Common myeloid progenitor, CD34-positive (primary cell): ENCODE data around the gene MSANTD2.
A peak's percentile ranks its signal among the peaks of the same experiment; 100 is the strongest.

ENCODE experiments used
- CTCF ChIA-PET: fragments of 350-600 bp; sonication (Branson Sonifier 250); formaldehyde crosslinking; loops from one replicate; lab custom pipeline; 2021; ENCODE audit warnings: antibody characterized with exemption; lab: Charles Lee
- POLR2A ChIA-PET: fragments of 350-600 bp; sonication (Branson Sonifier 250); formaldehyde crosslinking; loops from one replicate; lab custom pipeline; 2021; ENCODE audit warnings: antibody characterized with exemption; lab: Charles Lee
- DNase-seq, 3 donors: peaks; one replicate each; pipeline versions ENCODE4 v3.0.0 to v3.0.0-alpha.2; 2013
- H3K27ac ChIP-seq, 2 experiments: 1 replicate in 1 of 2; 2 replicates in 1 of 2; pipeline ENCODE4 v1.7.0; 2013; ENCODE audit warnings: inconsistent platforms in 2 of 2, low read length in 2 of 2, mild to moderate bottlenecking in 2 of 2, low read depth in 1 of 2, moderate library complexity in 1 of 2; ENCODE audit not compliant: severe bottlenecking in 2 of 2, insufficient read depth in 1 of 2, poor library complexity in 1 of 2
- H3K27me3 ChIP-seq, 5 experiments: replicated peaks in 2 of 5; 1 replicate in 3 of 5; 2 replicates in 2 of 5; pipeline versions ENCODE4 v1.6.1 to v1.7.0; 2013; ENCODE audit warnings: low read length in 4 of 5, mild to moderate bottlenecking in 2 of 5, moderate library complexity in 2 of 5, inconsistent platforms in 1 of 5; ENCODE audit not compliant: insufficient read depth in 5 of 5, control insufficient read depth in 4 of 5
- H3K36me3 ChIP-seq, 4 experiments: 1 replicate in 2 of 4; 2 replicates in 2 of 4; pipeline versions ENCODE4 v1.6.1 to v1.7.0; 2013; ENCODE audit warnings: low read length in 3 of 4, control low read depth in 1 of 4, mild to moderate bottlenecking in 1 of 4; ENCODE audit not compliant: control insufficient read depth in 4 of 4, insufficient read depth in 4 of 4
- H3K4me1 ChIP-seq, 4 experiments: 1 replicate in 3 of 4; 2 replicates in 1 of 4; pipeline versions ENCODE4 v1.6.1 to v1.7.1; 2013; ENCODE audit warnings: low read length in 3 of 4, mild to moderate bottlenecking in 3 of 4, control low read depth in 1 of 4, inconsistent platforms in 1 of 4, moderate library complexity in 1 of 4; ENCODE audit not compliant: control insufficient read depth in 4 of 4, insufficient read depth in 4 of 4; ENCODE audit errors: control extremely low read depth in 1 of 4
- H3K4me3 ChIP-seq, 7 experiments: 1 replicate in 4 of 7; 2 replicates in 3 of 7; pipeline versions ENCODE4 v1.5.1 to v1.7.0; 2013; ENCODE audit warnings: mild to moderate bottlenecking in 7 of 7, low read length in 6 of 7, moderate library complexity in 6 of 7, inconsistent platforms in 2 of 7, low read depth in 2 of 7, control low read depth in 1 of 7; ENCODE audit not compliant: insufficient read depth in 4 of 7, control insufficient read depth in 1 of 7; ENCODE audit errors: extremely low read depth in 1 of 7
- H3K9me3 ChIP-seq, 5 experiments: 1 replicate in 4 of 5; 2 replicates in 1 of 5; pipeline versions ENCODE4 v1.6.1 to v1.7.1; 2013; ENCODE audit warnings: low read length in 4 of 5, mild to moderate bottlenecking in 2 of 5, inconsistent platforms in 1 of 5, low read depth in 1 of 5, moderate library complexity in 1 of 5; ENCODE audit not compliant: control insufficient read depth in 4 of 5, insufficient read depth in 2 of 5; ENCODE audit errors: control extremely low read depth in 1 of 5
- whole genome bisulfite sequencing: methylation state at CpG from one replicate; pipeline ENCODE4 v1.1.5; 2013; ENCODE audit not compliant: insufficient coverage; 5-methylcytosine and 5-hydroxymethylcytosine counted together

Gene MSANTD2

DNA sequence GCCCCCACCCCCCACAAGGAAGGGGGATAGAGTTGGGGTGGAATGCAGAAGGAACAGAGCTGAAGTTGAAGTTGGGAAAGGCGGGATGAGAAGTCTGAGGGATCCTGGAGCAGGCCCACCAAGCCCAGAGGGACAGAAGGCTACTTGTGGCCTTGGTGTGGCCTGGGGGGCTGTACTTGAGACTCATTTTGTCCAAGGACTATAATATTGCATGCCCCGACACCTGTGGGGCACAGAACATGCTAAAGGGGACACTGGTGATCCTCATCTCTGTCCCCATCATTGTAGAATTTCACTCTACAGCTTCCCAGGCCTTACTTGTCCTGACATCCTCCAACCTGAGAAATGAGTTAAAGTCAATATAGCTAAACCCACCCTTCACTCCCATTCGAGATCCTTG, 39.4 kb downstream of the MSANTD2 start:
- H3K4me1 ChIP-seq: peaks cover 1 to 61% (median 56%) of the 10 kb centered on the region in 4 experiments
- WGBS: 87% methylated on average over 2 of the region's 3 CpGs
- H3K36me3 ChIP-seq: no peaks in the 10 kb centered on the region
- H3K27me3 ChIP-seq: no peaks in the 10 kb centered on the region
- ChIA-PET CTCF (interaction anchor here (1.1 to 14.9 kb wide), 13 partner anchors 7 to 121 kb away, joined by 3 to 205 read pairs (median 4); partner anchors contain the start of genes NRGN, SIAE, SPA17 and VSIG2), POLR2A (interaction anchor here (1.1 kb wide), 1 partner anchor 43 kb away, joined by 3 read pairs; no protein-coding TSS in a partner anchor)
- H3K9me3 ChIP-seq: no peaks in the 10 kb centered on the region
- no peak overlapping the region for H3K27ac ChIP-seq
- H3K4me3 ChIP-seq: peak overlapping the region in 6 of 7 experiments; percentile 3 to 87 (median 70)
- no peak for DNase-seq

DNA sequence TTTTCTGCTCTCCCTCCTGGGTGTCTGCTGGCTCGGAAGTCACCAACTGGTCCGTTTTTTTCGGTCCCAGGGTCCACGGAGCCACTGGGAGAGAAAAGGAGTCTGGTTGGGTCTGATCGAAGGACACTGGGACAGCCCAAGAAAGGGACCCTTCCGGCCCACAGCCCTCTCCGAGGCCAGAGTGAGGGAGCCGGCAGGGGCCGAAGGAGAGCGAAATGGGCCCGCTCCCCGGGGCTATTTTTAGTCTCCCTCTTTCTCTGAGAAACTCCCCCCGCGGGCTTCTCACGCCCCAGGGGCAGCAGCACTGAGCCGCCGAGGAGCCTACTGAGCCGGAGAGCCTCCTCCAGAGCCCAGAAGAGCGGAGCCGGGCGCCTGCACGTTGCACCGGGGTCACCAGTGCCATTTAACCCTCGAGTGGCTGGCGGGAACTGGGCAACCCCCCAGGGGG, 40.0 kb downstream of the MSANTD2 start:
- H3K27ac ChIP-seq: peak overlapping the region in 1 of 2 experiments; percentile 34
- 2% methylated on average over 22 of the region's 25 CpGs for WGBS
- H3K4me1 ChIP-seq: peaks cover 1 to 61% (median 56%) of the 10 kb centered on the region in 4 experiments
- peak overlapping the region in 6 of 7 experiments; percentile 16 to 87 (median 60) for H3K4me3 ChIP-seq
- POLR2A ChIA-PET: interaction anchor here (1.1 kb wide), 1 partner anchor 42 kb away, joined by 3 read pairs; no protein-coding TSS in a partner anchor
- H3K36me3 ChIP-seq: no peaks in the 10 kb centered on the region
- peak in 2 of 3 donors; percentile 31 to 47 for DNase-seq
- H3K9me3 ChIP-seq: no peaks in the 10 kb centered on the region
- no peaks in the 10 kb centered on the region for H3K27me3 ChIP-seq
- CTCF ChIA-PET: interaction anchor here (1.1 to 14.9 kb wide), 11 partner anchors 12 to 120 kb away, joined by 3 to 205 read pairs (median 4); partner anchors contain the start of genes NRGN, SIAE and SPA17

DNA sequence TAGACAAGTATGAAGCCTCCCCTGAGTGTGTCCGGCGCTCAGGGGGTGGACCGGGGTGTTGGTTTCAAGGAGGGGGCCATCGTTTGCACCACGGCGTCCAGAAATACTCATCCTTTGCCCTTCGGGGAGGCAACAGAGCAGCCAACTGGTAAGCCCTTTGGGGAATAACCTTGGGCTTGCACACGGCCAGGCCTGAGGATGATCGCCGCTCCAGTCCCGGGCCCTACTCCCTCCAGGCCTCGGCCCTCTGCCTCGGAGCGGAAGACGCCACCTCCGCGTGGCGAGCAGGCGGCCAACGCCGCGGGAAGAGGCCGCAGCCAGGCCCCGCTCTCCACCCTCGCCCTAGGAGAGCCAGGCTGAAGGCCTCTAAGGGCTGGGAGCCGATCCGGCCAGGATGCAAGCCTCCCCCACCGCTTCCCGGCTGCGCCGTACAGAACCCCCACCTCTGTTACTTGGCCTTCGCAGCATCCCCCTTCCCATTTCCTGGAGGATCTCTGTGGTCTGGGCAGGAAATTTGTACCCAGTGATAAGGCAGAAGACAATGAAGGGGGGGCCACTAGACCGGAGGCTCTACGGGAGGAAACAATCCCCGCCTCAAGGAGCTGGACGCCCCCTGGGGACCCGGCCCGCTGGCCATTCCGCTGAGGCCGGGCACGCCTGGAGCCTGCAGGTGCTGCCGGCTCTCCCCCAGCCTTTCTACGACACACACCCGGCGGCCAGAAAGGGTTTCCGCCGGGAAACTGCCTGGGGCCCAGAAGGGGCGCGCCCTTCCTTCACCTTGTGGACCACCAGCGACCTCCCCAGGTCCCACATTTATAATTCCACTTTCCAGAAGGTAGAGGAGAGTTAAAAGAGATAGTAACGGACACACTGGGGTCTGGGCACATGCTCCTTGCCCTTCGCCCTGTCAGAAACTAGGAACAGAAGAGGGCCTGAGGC, 40.7 kb downstream of the MSANTD2 start:
- no peaks in the 10 kb centered on the region for H3K27me3 ChIP-seq

DNA sequence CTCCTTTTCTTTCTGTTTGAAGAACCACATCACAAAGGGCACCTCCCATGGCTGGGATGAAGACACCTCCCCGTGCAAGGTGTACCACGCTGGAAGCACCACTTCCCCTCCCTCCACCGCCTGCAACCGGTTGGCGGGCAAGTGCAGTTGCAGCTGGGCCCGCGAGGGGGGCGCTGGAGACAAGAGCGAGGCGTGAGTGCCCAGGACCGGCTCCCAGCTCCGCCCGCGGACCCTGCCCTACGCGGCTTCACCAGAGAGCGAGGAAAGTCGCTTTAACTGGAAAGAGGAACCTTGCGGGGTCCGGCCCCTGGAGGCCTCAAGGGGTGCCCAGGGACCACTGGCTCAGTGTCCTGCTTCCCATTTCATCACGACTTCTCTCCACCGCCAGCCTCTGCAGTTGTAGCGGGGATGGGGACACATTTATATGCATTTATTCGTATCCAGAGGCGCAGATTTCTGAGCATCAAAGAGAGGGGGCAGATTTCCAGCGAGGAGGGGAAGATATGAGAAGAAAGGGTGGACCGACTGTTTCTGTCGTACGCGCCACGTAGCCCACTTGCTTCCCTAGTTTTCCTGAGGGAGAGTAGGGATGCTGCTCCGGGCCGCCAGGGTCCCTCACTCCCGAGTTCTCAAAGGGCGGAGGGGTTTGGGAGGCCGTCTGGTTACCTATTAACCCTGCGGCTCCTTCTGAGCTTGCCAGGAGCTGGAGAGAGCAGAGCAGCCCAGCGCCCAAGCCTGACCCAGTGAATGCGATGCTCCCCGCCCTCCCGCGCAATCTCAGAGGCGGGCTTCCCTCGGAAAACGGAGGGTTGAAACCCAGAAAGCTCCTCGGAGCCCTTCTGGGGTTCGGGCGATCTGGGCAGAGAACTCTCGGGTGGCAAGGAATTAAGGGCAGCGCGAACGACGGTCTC, 41.6 kb downstream of the MSANTD2 start:
- POLR2A ChIA-PET: interaction anchor here (0.6 to 1.5 kb wide), 2 partner anchors 12 to 68 kb away, joined by 3 read pairs; no protein-coding TSS in a partner anchor
- Histone ChIP-seq H3K27ac (no peak overlapping the region), H3K36me3 (peaks cover 3 to 6% (median 3%) of the 10 kb centered on the region in 4 experiments), H3K4me3 (peak overlapping the region in 5 of 7 experiments; percentile 31 to 87 (median 69)), H3K27me3 (no peaks in the 10 kb centered on the region), H3K9me3 (no peaks in the 10 kb centered on the region), H3K4me1 (peaks cover 1 to 61% (median 58%) of the 10 kb centered on the region in 4 experiments)
- CTCF ChIA-PET: interaction anchor here (0.9 to 14.9 kb wide), 13 partner anchors 15 to 125 kb away, joined by 3 to 205 read pairs (median 4); partner anchors contain the start of genes NRGN and ROBO3
- DNase-seq: peak; percentile 85 to 94 (median 91)
- WGBS: 18% methylated on average over 45 of the region's 53 CpGs

More for the DNA sequence above, 40.7 kb downstream of the MSANTD2 start:
- Histone ChIP-seq H3K36me3 (peaks cover 0 to 3% (median 1%) of the 10 kb centered on the region in 4 experiments), H3K4me3 (peak overlapping the region in 6 of 7 experiments; percentile 10 to 87 (median 59)), H3K9me3 (no peaks in the 10 kb centered on the region), H3K4me1 (peaks cover 1 to 61% (median 56%) of the 10 kb centered on the region in 4 experiments), H3K27ac (peak overlapping the region in 1 of 2 experiments; percentile 34)
- peak in 2 of 3 donors; percentile 43 to 63 for DNase-seq
- CTCF ChIA-PET: interaction anchor here (1.3 to 14.9 kb wide), 9 partner anchors 16 to 126 kb away, joined by 3 to 205 read pairs (median 6); partner anchors contain the start of genes NRGN, ROBO3, SIAE and SPA17
- POLR2A ChIA-PET: interaction anchor here (0.6 to 1.1 kb wide), 2 partner anchors 42 to 69 kb away, joined by 3 read pairs; no protein-coding TSS in a partner anchor
- WGBS: 8% methylated on average over 37 of the region's 52 CpGs

DNA sequence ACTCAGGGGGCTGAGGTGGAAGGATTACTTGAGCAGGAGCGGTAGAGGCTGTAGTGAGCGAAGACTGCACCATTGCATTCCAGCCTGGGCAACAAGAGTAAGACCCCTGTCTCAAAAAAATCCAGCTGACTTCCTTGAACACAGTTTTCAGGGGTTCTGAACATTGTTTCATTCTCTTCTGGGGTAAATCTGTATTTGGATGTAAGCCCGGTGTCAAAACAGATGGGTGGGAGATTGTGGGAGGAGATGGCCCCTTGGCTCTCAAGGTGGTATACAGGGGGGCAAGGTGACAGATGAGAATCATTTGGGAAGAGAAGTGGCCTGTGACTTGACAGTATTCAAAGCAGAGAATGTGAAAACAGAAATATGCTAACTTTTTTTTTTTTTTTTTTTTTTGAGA, 42.9 kb downstream of the MSANTD2 start:
- H3K4me1 ChIP-seq: peaks cover 1 to 62% (median 57%) of the 10 kb centered on the region in 4 experiments
- no peak for DNase-seq
- H3K27ac ChIP-seq: no peak overlapping the region
- POLR2A ChIA-PET: interaction anchor here (1.5 kb wide), 1 partner anchor 11 kb away, joined by 3 read pairs; no protein-coding TSS in a partner anchor
- CTCF ChIA-PET: interaction anchor here (1.4 to 14.9 kb wide), 5 partner anchors 9 to 113 kb away, joined by 3 to 205 read pairs (median 7); partner anchors contain the start of gene NRGN
- H3K27me3 ChIP-seq: no peaks in the 10 kb centered on the region
- WGBS: 96% methylated on average over 3 of the region's 3 CpGs
- H3K4me3 ChIP-seq: no peak overlapping the region
- no peaks in the 10 kb centered on the region for H3K9me3 ChIP-seq
- peaks cover 3 to 8% (median 4%) of the 10 kb centered on the region in 4 experiments for H3K36me3 ChIP-seq

DNA sequence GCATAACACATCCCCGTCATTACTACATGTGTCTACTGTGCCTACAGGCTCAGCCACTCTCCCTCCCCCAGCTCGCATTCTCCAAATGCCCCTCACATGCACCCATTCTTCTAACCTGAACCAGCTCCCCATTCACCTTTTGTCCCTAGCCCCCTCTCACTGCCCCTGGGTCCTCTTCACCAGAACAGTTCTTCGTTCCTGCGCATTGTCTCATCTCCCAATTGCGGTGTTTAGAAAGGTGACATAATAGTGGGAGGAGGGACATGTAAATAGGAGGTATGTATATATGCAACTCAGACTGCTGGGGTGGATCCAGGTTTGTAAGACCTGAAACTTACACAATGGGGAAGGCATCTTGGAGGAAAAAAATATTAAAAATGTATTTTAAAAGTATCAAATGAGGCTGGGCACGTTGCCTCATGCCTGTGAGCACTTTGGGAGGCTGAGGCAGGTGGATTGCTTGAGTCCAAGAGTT, 43.4 kb downstream of the MSANTD2 start:
- CTCF ChIA-PET: interaction anchor here (1.4 to 14.9 kb wide), 5 partner anchors 10 to 112 kb away, joined by 3 to 205 read pairs (median 7); partner anchors contain the start of gene NRGN
- Histone ChIP-seq H3K9me3 (no peaks in the 10 kb centered on the region), H3K27ac (no peak overlapping the region), H3K4me1 (peaks cover 1 to 60% (median 54%) of the 10 kb centered on the region in 4 experiments), H3K4me3 (no peak overlapping the region), H3K36me3 (peaks cover 3 to 8% (median 4%) of the 10 kb centered on the region in 4 experiments), H3K27me3 (no peaks in the 10 kb centered on the region)
- POLR2A ChIA-PET: interaction anchor here (1.5 kb wide), 1 partner anchor 10 kb away, joined by 3 read pairs; no protein-coding TSS in a partner anchor
- no peak for DNase-seq
- 100% methylated on average over 4 of the region's 6 CpGs for WGBS
